Calu3 (cell line): Measurements from ENCODE around the gene VIL1. TPM values are rescaled to one million over a fixed set of nuclear protein-coding genes. Genes with fewer than 3 reads are reported as not detected.

Experiments
- BruUV-seq: library from RNA; stranded (reverse); fragments of 400-500 nt; replicated peaks from 2 replicates; lab custom pipeline; 2021; lab: Mats Ljungman, UMichigan
- CTCF ChIA-PET: fragments of 300-600 bp; sonication (Branson Sonifier 250); formaldehyde crosslinking; loops from one replicate; lab custom pipeline; 2022; ENCODE audit warnings: antibody characterized with exemption; lab: Charles Lee
- DNase-seq: peaks from one replicate; pipeline ENCODE4 v3.0.0; 2022
- H3K27ac Mint-ChIP-seq: one replicate; pipeline ENCODE4 v1.8.0; 2022; ENCODE audit warnings: mixed read lengths; ENCODE audit not compliant: unreplicated experiment
- H3K27me3 Mint-ChIP-seq: one replicate; pipeline ENCODE4 v1.8.0; 2022; ENCODE audit warnings: mixed read lengths; ENCODE audit not compliant: unreplicated experiment
- H3K36me3 Mint-ChIP-seq: one replicate; pipeline ENCODE4 v1.8.0; 2022; ENCODE audit warnings: mild to moderate bottlenecking, moderate library complexity, mixed read lengths; ENCODE audit not compliant: insufficient read depth, unreplicated experiment
- H3K4me1 Mint-ChIP-seq: one replicate; pipeline ENCODE4 v1.8.0; 2022; ENCODE audit warnings: mild to moderate bottlenecking, low read depth, mixed read lengths; ENCODE audit not compliant: unreplicated experiment
- H3K4me3 Mint-ChIP-seq: one replicate; pipeline ENCODE4 v1.8.0; 2022; ENCODE audit warnings: mild to moderate bottlenecking, low read depth, moderate library complexity, mixed read lengths; ENCODE audit not compliant: unreplicated experiment
- H3K9me3 Mint-ChIP-seq: one replicate; pipeline ENCODE4 v1.8.0; 2022; ENCODE audit warnings: low read depth, mixed read lengths; ENCODE audit not compliant: unreplicated experiment
- CTCF ChIP-seq: fragments of 200-600 bp; IDR thresholded peaks from one replicate; pipeline ENCODE4 v1.8.0; 2022; ENCODE audit warnings: antibody characterized with exemption; ENCODE audit not compliant: unreplicated experiment
- intact Hi-C: fragments of 100-400 bp; cut with micrococcal nuclease; formaldehyde crosslinking; loops from one replicate; pipeline ENCODE4 v1.10.0; 2022; ENCODE audit not compliant: unreplicated experiment
- total RNA-seq: library from RNA; stranded (reverse); gene quantifications from 2 replicates; pipeline ENCODE4 v1.2.3, GENCODE V29; 2022

VIL1 gene
- total RNA-seq, 1 experiment from 2014 or later = 9.0 TPM

DNA sequence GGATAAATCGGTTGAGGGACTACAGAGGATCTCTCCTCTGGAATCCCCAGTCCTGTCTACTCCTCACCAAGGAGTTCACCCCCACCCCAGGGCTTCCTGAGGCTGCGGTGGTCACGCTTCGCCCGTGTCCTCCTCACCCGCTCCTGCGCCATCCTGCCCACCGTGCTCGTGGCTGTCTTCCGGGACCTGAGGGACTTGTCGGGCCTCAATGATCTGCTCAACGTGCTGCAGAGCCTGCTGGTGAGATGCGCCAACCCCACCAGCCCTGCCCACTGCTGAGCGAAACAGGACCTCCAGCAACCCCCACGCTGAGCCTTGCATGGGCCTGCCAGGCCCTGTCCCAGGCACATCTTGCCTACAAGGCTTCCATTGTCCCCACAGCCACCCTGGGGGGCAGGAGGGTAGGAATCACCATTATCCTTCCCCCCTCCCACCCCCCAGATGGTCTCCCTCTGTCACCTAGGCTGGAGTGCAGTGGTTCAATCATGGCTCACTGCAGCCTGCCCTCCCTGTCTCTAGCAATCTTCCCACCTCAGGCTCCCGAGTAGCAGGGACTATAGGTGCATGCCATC is 25.9 kb upstream of the VIL1 start:
- no TSS peak for BruUV-seq
- peaks cover 41% of the 10 kb centered on the region for H3K36me3 Mint-ChIP-seq
- intact Hi-C loops = loop anchor here (10.0 kb wide), 1 partner anchor 208 kb away; no protein-coding TSS in a partner anchor
- H3K4me3 Mint-ChIP-seq = no peak overlapping the region
- no peak for DNase-seq
- no peaks in the 10 kb centered on the region for H3K27me3 Mint-ChIP-seq
- TF ChIP-seq CTCF = no peak
- H3K4me1 Mint-ChIP-seq = peaks cover 25% of the 10 kb centered on the region
- no peaks in the 10 kb centered on the region for H3K9me3 Mint-ChIP-seq
- CTCF ChIA-PET = no interaction called here
- H3K27ac Mint-ChIP-seq = no peak overlapping the region

DNA sequence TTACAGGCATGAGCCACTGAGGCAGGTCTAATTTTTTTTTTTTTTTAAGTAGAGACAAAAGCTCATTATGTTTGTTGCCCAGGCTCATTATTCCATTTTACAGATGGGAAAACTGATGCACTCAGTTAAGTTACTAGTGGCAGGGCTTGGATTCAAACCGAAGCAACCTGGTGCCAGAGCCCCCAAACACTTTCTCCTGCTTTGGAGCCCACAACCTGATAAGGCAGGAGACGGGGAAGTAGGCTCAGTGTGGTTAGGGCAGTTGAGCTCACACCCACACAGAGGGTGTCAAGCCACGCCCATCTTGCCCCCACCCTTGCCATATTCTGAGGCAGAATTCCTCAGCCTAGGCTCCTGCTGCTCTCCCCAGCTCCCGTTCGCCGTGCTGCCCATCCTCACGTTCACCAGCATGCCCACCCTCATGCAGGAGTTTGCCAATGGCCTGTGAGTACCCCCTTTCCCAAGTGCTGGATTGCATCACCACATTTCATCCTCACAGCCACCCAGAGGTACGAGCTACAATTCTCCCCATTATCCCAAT is 25.1 kb upstream of the VIL1 start:
- CTCF ChIA-PET = interaction anchor here (0.7 to 1.1 kb wide), 3 partner anchors 11 to 107 kb away, joined by 3 read pairs; no protein-coding TSS in a partner anchor
- no peak for DNase-seq
- BruUV-seq = no TSS peak
- no peaks in the 10 kb centered on the region for H3K9me3 Mint-ChIP-seq
- no peaks in the 10 kb centered on the region for H3K27me3 Mint-ChIP-seq
- H3K27ac Mint-ChIP-seq = no peak overlapping the region
- peaks cover 44% of the 10 kb centered on the region for H3K36me3 Mint-ChIP-seq
- peaks cover 26% of the 10 kb centered on the region for H3K4me1 Mint-ChIP-seq
- TF ChIP-seq CTCF = no peak
- intact Hi-C loops = loop anchor here (10.0 kb wide), 1 partner anchor 209 kb away; no protein-coding TSS in a partner anchor
- no peak overlapping the region for H3K4me3 Mint-ChIP-seq

- BruUV-seq = no TSS peak
- TF ChIP-seq CTCF = no peak
- H3K9me3 Mint-ChIP-seq = no peaks in the 10 kb centered on the region
- peaks cover 26% of the 10 kb centered on the region for H3K4me1 Mint-ChIP-seq
- H3K4me3 Mint-ChIP-seq = peak overlapping the region; percentile 52
- intact Hi-C loops = loop anchor here (5.0 to 10.0 kb wide), 2 partner anchors 122 to 210 kb away; partner anchors contain the start of genes AAMP and PNKD
- no peak for DNase-seq
- H3K36me3 Mint-ChIP-seq = peaks cover 45% of the 10 kb centered on the region
- no peak overlapping the region for H3K27ac Mint-ChIP-seq
- H3K27me3 Mint-ChIP-seq = no peaks in the 10 kb centered on the region
- CTCF ChIA-PET = interaction anchor here (0.7 to 1.1 kb wide), 4 partner anchors 11 to 108 kb away, joined by 3 to 4 read pairs (median 3); no protein-coding TSS in a partner anchor
These were observed 24.4 kb upstream of the VIL1 start for GRCh38 chr2:218394298-218395089.

- no peak overlapping the region for H3K27ac Mint-ChIP-seq
- peak overlapping the region; percentile 52 for H3K4me3 Mint-ChIP-seq
- H3K4me1 Mint-ChIP-seq = peaks cover 26% of the 10 kb centered on the region
- intact Hi-C loops = loop anchor here (5.0 to 10.0 kb wide), 2 partner anchors 123 to 210 kb away; partner anchors contain the start of genes AAMP and PNKD
- H3K36me3 Mint-ChIP-seq = peaks cover 50% of the 10 kb centered on the region
- no peak for TF ChIP-seq CTCF
- no peaks in the 10 kb centered on the region for H3K9me3 Mint-ChIP-seq
- no peak for DNase-seq
- CTCF ChIA-PET = interaction anchor here (0.6 to 1.9 kb wide), 4 partner anchors 60 to 1230 kb away, joined by 3 to 12 read pairs (median 4); no protein-coding TSS in a partner anchor
- no TSS peak for BruUV-seq
- H3K27me3 Mint-ChIP-seq = no peaks in the 10 kb centered on the region
These were observed 23.9 kb upstream of the VIL1 start for GRCh38 chr2:218395090-218395444.
